NK-92 treated with Interleukin-12 subunit alpha and Interleukin-12 subunit beta, amount 100 ng/mL, for 24 hours (cell line): Measurements from ENCODE around the gene DOCK3.
"Not testable (repeated sequence)": the region's sequence is repeated elsewhere in the genome, so short reads cannot be mapped to it uniquely, and the experiment has no call there.

Experiments
- DNase-seq: peaks from one replicate; lab custom pipeline; 2025; lab: John Stamatoyannopoulos, UW

The DOCK3 gene

DNA sequence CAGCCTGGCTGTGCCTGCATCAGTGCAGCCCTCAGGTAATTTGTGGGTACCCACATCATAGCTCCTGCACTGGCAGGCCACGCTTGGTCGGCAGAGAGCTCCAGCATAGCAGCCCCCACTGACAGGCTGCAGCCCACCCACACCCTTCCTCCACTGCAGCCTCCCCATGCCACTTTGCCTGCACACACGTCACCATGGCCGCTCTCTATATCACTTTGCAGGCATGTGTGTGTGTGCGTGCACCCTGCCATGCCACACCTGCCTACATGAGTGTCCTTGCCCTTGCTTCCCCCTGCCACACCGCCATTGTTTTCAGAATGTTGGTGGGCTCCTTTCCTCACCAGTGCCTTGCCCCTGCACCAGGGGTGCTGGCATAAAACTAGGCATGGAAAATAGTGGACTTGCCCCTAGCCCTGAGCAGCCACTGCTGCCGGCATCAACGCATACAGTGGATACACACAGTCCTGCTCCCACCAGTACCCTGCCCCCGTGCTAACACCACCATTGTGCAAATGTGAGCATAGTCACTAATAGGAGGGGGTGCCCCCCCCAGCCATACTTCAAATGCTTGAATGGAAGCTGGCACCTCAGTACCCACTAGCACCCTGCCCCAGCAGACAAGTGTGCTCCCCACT lies 431.6 kb downstream of the DOCK3 start:
- no peak for DNase-seq

GRCh38 chr3:51110586-51110985 lies 435.9 kb downstream of the DOCK3 start:
- DNase-seq, result no peak

DNA sequence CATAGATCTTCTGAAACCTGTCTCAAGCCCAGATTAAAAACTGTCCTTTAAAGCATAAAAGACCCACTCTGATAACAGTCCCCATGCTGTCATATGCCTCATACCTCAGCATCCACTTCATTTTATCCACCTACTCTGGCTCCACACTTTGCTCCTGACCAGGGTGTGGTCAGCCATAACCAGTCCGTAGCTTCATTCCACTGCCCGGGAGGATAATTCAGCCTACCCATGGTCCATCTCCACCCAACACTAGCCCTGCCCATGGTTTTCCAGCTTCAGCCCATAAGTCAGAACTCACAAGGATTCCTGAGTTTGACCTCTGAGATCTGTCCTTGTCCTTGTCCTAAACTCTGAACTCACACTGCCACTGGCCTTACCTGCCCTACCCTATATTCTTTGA lies 448.2 kb downstream of the DOCK3 start:
- no peak for DNase-seq

DNA sequence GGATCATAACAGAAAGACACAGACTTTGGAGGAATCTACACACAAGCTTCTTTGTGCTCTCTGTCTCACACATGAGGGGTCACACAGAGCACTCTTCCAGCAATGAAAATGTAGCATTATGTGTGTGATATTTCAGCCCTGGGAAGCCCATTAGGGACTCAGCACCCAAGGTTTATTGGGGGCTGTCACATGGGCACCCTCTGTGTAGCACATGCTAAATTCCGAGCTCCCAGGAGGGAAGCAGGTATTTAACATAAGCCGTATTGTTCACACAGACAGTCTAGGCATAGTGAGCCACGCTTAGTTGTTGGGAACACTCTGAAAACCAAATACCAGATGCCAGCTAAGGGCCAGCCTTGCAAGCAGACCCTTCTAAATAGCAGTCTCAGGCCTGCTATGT lies 448.8 kb downstream of the DOCK3 start:
- no peak for DNase-seq

- not testable (repeated sequence) for DNase-seq
Observed at GRCh38 chr3:51131607-51132006, 456.9 kb downstream of the DOCK3 start.

DNA sequence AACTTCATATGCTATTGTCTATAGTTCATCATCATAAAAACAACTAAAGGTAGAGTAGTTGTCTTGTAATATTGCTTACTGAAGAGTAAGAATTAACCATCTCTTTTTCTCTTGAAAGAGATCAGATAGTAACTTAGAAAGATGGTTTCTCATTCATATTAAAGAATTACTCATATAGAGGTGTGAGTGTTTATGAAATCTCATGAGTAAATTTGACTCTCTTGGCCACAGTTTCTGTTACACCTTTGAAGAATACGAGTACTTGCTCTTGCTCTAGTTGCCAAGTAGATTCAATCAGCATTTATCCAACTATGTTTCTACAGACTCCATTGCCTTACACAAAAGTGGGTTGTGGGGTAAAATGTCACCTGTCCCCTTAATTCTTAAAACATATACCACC lies 463.0 kb downstream of the DOCK3 start:
- no peak for DNase-seq

GRCh38 chr3:51139616-51140015 lies 464.9 kb downstream of the DOCK3 start:
- DNase-seq, result no peak

DNA sequence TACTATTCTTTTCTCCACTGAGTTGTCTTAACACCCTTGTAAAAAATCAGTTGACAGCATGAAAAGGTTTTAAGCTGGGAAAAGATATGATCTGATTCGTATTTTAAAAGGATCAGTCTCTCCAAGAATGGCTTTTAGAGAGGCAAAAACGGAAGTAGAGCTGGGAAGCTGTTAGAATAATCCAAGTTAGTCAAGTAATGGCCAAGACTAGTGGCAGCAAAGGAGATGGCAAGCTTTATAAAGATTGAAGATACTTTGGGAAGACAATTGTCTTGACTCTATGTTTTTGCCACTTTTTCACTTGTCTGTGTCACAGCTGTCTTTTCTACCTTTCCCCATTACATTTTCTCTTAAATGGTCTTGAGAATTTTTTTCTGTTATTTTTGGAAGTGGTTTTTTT lies 466.8 kb downstream of the DOCK3 start:
- DNase-seq, result no peak

- DNase-seq, result no peak
Observed at GRCh38 chr3:51145811-51146585, 471.3 kb downstream of the DOCK3 start.

GRCh38 chr3:51146781-51147180 lies 472.1 kb downstream of the DOCK3 start:
- DNase-seq, result no peak

DNA sequence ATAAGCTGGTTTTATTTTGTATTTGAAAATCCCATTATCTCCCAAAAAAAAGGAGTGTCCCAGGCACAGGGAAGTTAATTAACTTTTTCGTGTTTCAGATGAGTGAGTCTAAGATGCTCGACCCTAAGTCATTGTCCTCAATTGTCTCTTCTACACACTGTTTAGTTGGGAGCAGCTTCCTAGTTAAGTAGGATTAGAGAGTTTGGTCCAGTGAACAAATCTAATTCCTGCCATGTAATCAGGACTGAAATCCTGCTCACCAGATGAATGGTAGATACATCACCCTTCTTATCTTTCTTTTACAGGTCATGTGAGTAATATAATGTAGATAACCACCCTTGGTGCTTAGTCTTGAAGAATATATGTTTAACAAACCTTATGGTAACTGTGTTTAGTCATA lies 481.4 kb downstream of the DOCK3 start:
- no peak for DNase-seq

DNA sequence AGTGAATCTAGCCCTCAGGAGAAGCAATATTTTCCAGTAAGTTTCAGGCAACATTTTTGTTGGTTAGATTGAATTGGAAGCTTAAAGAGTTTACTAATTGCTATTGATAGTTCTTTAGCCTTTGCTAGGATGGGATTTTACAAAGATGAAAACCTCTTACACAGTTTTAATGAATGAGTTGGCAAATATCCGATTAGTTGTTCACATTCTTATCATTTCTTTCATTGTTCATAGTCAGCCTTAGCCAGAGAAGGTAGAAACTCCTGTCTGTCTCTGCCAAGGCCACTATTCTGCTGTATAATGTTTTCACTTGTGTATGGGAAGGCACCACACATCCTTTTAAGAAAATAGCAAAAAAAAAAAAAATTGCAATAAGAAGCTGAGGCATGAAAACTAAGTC lies 488.3 kb downstream of the DOCK3 start:
- DNase-seq, result no peak

- no peak for DNase-seq
Observed at GRCh38 chr3:51173518-51174271, 499.0 kb downstream of the DOCK3 start.

GRCh38 chr3:51176923-51177322 lies 502.2 kb downstream of the DOCK3 start:
- no peak for DNase-seq

DNA sequence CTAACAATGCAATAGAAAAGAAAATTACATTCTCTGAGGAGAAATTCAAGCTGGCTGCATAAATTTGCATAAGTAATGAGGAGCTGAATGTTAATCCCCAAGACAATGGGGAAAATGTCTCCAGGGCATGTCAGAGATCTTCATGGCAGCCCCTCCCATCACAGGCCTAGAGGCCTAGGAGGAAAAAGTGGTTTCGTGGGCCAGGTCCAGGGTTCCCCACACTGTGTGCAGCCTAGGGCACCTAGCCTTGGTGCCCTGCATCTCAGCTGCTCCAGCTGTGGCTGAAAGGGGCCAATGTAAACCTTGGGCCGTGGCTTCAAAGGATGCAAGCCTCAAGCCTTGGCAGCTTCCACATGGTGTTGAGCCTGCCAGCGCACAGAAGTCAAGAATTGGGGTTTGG lies 511.7 kb downstream of the DOCK3 start:
- not testable (repeated sequence) for DNase-seq

DNA sequence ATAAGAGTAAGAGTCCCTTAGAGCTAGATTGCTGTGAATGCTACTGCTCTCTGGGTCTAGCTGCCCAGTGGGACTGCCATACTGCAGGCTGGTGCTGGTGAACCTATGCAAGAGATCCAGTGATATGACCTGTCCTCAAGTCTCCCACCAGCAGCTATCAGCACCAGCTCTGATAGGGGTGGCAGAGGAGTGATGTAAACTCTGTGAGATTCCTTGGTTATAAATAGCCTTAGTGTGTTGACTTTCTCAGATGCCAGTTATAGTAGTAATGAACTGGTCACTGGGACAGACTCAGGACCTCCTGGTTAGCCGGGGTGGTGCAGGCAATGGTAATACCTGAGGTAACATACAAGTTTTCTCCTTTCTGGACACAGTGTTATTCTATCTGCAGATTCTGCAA lies 515.5 kb downstream of the DOCK3 start:
- DNase-seq, result no peak

DNA sequence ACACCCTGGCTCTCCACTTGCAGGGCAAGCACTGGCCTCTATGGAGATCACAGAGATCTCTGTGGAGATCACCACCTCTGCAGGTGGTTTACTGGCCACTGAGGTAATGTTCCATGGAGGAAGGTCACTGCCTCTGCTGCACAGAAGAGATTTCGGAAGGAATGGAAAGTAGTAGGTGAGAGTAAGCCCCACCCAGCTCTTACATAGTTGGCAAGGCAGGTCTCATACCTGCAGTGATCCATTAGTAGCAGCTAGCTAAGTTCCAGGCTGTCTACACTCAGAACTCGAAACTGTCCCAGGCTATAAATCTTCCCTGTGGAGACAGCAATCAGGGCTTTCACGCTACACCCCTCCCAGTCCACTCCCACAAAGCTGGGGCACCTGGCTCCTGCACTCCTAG lies 516.1 kb downstream of the DOCK3 start:
- DNase-seq, result no peak

- DNase-seq, result no peak
Observed at GRCh38 chr3:51191768-51192167, 517.0 kb downstream of the DOCK3 start.

DNA sequence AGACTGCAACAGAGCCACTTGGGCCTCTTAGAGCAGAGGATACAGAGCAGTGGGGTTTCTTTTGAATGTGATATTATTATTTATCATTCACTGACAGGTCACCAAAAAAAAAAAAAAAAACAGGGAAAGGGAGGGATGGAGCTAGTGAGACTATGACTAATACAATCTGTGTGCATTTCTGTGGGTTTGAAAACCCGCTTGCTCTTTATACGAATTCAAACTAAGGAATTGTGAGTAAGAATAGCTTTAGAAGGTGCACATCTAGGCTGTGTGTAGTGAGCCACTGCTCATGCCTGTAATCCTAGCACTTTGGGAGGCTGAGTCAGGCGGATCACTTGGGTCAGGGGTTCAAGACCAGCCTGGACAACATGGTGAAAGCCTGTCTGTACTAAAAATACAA lies 523.8 kb downstream of the DOCK3 start:
- no peak for DNase-seq

DNA sequence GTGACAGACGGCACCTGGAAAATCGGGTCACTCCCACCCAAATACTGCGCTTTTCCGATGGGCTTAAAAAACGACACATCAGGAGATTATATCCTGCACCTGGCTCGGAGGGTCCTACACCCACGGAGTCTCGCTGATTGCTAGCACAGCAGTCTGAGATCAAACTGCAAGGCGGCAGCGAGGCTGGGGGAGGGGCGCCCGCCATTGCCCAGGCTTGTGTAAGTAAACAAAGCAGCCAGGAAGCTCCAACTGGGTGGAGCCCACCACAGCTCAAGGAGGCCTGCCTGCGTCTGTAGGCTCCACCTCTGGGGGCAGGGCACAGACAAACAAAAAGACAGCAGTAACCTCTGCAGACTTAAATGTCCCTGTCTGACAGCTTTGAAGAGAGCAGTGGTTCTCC lies 524.6 kb downstream of the DOCK3 start:
- not testable (repeated sequence) for DNase-seq

DNA sequence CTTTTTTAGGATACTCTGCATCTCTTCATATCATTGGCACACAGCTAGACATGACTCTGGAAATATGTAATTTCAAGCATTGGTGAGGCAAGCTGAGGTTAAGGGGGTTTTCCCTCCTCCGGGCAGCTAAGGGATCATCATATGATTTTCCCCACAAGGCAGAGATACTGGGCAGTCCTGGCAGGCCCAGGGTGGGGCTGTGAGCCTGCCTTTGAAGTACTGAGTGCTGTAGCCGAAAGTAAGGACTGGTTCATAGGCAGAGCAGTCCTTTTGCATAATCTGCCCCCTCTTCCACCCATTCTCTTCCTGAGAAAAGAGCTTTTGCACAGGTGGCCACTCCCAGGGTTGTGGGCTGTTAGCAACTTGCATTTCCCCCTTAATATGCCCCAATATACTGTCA lies 541.6 kb downstream of the DOCK3 start:
- DNase-seq, result no peak

GRCh38 chr3:51221959-51222358 lies 547.2 kb downstream of the DOCK3 start:
- DNase-seq, result no peak

DNA sequence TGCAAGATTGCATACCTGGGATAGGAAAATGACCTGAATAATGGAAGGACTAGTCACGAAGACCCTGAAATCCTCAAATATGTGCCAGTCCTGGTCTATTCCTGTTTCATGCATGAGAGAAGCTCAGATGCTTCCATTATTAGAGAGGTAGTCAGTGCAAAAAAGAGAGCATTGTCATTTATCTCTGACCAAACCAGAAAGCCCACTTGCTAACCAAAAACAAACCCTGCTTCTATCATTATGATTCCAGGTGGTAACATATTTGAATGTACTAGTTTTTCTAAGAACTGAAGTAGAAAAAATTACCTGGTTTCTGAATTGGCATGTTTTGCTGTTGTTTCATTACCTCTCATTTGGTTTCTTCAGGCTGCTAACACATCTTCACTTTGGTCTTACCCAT lies 549.6 kb downstream of the DOCK3 start:
- DNase-seq, result no peak
